HG03565 (cell line): ENCODE measurements around the gene KCNH2.
"Not testable (repeated sequence)": the region's sequence is repeated elsewhere in the genome, so short reads cannot be mapped to it uniquely, and the experiment has no call there.

Experiments
- ATAC-seq: cut with Tn5 transposase; IDR thresholded peaks from one replicate; pipeline ENCODE4 v1.9.1; 2021; ENCODE audit warnings: mild to moderate bottlenecking, moderate library complexity; ENCODE audit not compliant: unreplicated experiment

Gene KCNH2

DNA sequence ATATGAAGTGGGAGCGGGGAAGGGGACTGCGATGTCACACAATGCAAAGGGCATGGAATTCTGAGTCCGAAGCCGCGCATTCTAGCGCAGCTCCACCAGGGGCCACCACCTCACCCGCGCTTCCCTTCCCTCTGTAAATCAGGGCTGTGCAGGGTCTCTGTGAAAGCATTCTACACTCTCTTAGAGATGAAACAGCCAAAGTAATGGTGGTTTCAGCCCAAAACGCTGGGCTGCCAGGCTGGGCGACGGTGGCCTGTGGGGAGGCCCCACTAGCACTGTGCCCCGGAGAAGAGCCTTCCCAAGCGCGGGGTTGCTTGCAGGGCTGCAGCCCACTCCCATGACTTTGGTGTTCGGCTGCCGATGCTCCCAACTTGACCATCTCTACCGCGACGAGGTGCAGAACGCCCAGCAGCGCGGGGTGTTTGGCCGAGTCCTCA, 34.8 kb upstream of the KCNH2 start:
- no peak for ATAC-seq

DNA sequence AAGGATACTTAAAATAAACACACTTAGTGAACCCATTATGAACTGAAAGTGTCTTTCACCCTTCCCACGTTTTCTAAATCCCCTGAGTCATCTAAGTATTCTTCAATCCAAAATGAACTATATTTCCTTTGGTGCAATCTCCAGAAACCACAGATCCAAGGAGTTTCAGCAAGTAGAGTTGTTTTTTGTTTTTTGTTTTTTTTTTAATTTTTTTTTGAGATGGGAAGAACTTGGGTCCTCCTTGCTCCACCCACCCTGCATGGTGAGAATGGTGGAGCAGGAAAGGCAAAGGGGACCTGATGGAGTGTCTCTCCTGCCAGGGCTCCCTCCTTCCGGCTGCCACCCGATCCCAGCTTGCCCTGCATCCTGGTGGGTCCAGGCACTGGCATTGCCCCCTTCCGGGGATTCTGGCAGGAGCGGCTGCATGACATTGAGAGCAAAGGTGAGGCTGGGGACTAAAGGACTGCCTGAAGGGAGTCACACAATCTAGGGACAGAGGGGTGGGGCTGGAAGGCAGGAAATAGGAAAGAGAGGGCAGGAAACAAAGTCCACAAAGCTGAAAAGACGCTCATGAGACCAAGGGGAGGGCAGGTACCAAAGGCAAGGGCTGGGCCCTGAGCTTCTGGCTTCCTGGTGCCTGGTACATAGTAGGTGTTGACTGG, 34.0 kb upstream of the KCNH2 start:
- no peak for ATAC-seq

DNA sequence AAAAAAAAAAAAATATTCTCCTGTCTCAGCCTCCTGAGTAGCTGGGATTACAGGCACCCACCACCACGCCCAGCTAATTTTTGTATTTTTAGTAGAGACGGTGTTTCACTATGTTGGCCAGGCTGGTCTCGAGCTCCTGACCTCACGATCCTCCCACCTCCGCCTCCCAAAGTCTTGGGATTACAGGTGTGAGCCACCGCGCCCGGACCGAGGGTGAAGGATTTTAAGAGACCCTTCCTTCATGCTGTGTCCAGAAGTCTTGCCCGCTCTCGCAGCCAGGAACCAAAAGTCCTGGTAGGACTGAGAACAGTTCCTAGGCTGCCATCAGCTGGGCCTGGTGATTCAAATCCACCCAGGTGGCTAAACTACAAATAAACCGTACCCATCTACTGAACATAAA, 33.5 kb upstream of the KCNH2 start:
- ATAC-seq: not testable (repeated sequence)

DNA sequence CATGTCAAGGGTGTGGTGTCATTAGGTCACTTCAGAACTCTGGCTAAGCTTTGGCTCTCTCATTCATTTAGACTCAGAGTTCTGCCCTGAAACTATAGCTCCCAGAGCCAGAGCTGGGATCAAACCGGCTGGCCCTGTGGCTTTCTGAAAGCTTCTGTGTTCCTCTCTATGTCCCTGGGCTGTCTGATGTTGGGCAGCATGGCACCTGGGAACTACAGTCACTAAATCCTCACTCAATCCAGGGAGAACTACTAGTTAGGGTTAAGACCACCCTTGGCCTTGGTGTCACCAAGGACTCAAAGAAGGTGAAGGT, 32.9 kb upstream of the KCNH2 start:
- no peak for ATAC-seq

DNA sequence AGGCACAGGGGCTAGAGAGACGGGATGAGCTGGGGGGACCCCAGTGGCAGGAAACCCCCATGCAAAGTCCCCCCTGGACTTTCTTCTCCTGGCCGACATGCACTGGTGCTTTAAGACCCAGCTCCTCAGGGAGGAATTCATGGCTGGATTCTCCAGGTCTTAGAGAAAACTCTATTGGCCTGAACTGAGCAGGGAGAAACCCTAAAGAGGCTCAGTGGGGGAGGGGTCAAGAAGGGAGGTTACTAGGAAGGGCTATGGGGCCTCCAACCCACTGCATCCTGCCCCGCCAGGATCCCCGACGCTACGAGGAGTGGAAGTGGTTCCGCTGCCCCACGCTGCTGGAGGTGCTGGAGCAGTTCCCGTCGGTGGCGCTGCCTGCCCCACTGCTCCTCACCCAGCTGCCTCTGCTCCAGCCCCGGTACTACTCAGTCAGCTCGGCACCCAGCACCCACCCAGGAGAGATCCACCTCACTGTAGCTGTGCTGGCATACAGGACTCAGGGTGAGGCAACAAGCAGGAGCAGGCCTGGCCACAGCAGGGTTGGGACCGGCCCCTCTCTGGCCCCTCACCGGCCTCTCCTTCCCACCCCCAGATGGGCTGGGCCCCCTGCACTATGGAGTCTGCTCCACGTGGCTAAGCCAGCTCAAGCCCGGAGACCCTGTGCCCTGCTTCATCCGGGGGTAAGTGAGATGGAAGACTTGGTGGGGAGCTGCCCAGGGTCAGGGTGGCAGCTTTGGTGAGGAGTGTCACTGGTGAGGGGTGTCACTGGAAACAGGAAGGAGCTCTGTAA, 32.4 kb upstream of the KCNH2 start:
- ATAC-seq: no peak

DNA sequence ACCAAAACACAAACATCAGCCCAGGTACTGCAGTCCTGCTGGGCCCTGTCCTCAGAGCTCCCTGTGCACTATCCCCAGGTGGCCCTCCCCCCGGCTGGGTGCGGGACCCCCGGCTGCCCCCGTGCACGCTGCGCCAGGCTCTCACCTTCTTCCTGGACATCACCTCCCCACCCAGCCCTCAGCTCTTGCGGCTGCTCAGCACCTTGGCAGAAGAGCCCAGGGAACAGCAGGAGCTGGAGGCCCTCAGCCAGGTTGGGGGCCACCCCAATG, 31.9 kb upstream of the KCNH2 start:
- no peak for ATAC-seq

DNA sequence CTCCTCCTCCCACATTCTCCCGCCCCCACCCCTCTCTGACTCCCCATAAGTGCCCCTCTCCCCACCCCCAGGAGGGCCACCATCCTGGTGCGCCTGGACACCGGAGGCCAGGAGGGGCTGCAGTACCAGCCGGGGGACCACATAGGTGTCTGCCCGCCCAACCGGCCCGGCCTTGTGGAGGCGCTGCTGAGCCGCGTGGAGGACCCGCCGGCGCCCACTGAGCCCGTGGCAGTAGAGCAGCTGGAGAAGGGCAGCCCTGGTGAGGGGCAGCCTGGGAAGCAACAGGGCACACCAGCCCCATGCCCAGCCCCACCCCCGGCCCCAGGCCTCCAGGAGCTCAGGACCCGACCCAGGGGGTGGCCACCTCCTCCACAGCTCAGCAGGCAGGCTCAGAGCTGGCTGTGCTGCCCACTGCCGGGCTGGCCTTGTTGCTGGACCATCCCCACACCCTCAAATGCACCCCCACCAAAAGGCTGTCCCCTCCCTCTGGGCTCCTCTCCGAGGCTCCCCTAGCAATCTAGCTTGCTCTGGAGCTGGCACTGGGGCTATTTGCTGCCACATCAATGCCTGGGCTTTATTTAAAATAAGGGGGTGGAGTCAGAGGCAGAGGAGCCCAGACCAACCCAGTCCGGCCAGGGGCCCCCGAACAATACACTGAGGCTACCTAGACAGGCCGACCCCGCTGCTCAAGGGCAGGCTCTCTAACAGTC, 31.4 kb upstream of the KCNH2 start:
- ATAC-seq: no peak

DNA sequence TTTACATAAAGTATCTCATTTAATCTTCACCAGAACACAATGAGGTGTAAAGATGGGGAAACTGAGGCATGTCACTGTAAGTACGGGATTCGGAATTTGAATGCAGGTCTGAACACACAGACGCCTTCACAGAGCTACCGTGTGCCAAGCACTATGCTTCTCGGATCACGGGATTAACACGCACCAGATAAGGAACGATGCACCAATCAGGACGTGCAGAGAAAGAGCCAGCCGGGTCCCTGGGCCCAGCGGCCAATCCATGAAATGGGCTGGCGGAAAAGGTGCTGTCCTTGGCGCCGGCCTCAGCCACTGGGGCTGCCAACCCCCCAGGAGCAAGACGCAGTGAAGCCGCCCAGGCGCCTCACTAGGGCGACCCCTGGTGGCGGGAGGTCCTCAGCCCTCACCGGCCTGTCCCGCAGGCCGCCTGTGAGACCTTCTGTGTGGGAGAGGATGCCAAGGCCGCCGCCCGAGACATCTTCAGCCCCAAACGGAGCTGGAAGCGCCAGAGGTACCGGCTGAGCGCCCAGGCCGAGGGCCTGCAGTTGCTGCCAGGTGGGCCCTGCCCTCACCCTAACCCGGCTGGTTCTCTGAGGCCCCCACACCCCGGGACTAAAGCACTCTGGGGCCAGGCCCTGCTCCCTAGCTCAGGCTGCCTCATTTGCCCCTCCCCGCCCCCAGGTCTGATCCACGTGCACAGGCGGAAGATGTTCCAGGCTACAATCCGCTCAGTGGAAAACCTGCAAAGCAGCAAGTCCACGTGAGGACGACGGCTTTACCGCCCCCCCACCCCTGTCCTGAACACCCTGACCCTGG, 30.6 kb upstream of the KCNH2 start:
- peak; percentile 54 for ATAC-seq

DNA sequence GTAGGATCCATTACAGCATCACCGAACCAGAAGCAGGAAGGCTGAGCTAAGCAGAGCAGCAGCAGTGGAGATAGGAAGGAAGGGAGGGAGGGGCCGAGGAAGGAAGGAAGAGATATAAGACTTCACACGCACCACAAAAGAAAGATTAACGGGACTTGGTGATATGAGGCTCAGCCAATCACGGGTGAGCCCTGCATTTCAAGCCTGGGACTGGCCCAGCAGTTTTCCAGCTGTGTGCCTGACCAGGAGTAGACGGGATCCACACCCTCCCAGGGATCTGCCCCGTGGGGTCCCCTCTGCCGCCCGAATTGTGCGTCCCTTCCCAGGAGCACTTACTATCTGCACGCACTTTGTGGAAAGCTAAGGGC, 30.0 kb upstream of the KCNH2 start:
- ATAC-seq: no peak

DNA sequence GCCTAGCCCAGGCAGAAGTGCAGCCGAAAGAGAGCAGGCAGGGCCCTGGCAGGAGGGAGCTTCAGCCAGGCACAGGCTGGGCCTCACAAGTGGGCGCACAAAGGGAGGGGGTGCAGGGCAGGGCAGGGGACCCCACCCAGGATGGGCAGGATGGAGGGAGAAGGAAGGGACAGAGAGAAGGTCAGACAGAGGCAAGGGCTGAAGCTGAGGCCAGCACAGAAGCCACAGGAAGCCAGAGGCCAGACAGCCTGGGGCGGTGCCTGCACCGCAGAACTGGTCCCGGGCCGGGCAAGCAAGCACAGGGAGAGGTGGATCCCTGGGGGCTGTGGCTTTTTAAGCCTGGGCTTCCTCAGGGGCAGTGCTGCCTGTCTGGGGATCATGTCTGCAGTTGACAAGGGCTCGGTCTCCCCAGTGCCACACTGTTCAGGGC, 29.4 kb upstream of the KCNH2 start:
- no peak for ATAC-seq

DNA sequence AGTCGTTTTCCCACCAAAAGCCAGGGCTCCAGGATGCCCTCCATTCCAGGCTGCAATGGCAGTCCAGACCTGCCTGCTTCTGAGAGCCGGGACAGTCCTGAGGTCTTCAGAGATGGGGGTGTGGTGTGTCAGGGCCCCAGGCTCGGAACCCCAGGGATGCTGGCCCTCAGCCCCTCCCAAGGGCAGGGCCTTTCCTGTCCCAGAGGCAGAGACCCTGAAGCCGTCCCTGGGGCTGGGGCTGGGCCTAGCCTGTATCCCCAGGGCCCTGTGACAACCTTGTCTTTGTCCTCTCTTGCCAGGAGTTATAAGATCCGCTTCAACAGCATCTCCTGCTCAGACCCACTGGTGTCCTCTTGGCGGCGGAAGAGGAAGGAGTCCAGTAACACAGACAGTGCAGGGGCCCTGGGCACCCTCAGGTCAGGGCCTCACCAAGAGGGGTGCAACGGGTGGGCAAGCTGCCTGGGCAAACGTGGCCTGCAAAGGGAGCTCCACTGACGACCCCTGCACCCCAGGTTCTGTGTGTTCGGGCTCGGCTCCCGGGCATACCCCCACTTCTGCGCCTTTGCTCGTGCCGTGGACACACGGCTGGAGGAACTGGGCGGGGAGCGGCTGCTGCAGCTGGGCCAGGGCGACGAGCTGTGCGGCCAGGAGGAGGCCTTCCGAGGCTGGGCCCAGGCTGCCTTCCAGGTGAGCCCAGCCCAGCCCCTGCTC, 28.6 kb upstream of the KCNH2 start:
- no peak for ATAC-seq

DNA sequence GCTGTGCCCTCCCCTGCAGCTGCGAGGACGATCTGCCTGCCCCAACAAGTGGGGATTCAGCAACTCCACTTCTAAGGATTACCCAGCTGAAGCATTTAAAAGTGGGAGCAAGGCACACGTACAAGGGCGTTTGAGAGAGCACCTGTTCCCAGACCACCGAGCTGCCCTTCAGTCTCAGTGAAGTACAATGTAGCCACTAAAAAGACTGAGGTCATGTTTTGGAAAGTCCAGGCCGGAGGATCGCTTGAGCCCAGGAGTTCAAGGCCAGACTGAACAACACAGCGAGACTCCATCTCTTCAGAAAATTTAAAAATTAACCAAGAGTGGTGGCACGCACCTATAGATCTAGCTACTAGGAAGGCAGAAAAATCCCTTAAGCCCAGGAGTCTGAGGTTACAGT, 27.4 kb upstream of the KCNH2 start:
- no peak for ATAC-seq

DNA sequence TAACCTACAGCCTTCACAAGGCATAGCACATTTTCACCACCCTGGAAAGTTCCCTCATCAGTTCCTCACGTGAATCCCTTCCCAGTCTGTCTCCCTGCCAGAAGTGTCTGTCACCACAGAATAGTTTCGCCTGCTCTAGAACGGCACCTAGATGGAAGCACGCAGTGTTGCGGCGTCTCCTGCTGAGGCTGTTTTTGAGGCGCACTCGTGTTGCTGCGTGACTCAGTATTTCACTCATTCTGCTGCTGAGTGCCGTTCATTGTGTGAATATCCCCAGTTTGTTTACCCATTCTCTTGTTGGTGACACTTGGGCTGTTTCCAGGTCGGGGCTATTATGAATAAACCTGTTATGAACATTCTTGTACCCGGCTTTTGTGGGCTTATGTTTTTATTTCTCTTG, 25.5 kb upstream of the KCNH2 start:
- ATAC-seq: no peak

DNA sequence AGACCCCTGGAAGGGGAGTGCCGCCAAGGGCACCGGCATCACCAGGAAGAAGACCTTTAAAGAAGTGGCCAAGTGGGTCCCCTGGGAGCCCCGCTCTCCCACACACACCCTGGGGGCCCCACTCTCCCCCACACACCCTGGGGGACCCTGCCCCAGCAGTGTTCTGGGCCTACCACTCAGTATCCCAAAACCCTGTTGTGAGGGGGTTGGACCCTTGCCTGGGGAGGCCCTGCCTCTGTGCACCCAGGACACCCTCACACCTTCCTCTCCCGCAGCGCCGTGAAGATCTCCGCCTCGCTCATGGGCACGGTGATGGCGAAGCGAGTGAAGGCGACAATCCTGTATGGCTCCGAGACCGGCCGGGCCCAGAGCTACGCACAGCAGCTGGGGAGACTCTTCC, 23.4 kb upstream of the KCNH2 start:
- no peak for ATAC-seq

DNA sequence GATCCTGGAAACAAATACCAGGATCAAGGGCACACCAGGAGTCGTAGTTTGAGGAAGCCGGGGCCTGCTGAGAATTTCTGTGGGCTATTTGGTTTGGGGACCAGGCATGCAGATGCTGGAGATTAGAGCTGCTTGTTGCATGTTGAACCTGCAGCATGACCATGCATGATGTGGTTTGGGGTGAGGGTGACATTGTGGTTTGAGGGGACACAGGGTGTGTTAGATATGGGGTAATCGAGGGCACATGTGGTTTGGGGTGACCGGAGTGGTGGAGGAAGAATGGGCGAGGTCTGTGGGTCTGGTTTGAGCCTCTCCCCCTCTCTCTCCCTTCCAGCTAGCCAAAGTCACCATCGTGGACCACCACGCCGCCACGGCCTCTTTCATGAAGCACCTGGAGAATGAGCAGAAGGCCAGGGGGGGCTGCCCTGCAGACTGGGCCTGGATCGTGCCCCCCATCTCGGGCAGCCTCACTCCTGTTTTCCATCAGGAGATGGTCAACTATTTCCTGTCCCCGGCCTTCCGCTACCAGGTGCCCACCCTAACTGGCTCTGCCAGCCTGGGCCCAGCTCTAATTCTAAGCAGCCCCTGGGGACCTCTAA, 22.9 kb upstream of the KCNH2 start:
- ATAC-seq: no peak

DNA sequence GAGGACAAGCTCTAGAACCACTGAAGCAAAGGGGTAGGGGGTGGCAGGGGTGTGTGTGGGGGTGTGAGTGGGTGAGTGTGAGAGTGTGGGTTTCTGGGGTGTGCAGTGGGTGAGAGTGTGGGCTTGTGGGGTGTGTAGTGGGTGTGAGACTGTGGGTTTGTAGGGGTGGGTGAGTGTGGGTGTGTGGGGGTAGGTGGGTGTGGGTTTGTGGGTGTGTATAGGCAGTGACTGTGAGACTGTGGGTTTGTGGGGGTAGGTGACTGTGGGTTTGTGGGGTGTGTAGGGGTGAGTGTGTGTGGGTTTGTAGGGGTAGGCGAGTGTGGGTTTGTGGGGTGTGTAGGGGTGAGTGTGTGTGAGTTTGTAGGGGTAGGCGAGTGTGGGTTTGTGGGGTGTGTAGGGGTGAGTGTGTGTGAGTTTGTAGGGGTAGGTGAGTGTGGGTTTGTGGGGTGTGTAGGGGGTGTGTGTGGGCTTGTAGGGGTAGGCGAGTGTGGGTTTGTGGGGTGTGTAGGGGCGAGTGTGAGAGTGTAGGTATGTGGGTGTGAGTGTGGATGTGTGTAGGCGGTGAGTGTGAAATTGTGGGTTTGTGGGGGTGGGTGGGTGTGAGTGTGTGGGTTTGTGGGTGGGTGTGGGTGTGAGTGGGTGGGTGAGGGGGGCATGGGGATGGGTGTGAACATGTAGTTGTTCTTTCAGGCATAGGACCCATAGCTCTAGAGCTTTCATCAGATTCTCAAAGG, 21.5 kb upstream of the KCNH2 start:
- ATAC-seq: no peak

DNA sequence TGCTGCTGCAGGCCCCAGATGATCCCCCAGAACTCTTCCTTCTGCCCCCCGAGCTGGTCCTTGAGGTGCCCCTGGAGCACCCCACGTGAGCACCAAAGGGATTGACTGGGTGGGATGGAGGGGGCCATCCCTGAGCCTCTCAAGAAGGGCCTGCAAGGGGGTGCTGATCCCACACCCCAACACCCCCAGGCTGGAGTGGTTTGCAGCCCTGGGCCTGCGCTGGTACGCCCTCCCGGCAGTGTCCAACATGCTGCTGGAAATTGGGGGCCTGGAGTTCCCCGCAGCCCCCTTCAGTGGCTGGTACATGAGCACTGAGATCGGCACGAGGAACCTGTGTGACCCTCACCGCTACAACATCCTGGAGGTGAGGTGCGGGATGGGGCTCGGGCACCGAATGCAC, 20.9 kb upstream of the KCNH2 start:
- ATAC-seq: no peak

DNA sequence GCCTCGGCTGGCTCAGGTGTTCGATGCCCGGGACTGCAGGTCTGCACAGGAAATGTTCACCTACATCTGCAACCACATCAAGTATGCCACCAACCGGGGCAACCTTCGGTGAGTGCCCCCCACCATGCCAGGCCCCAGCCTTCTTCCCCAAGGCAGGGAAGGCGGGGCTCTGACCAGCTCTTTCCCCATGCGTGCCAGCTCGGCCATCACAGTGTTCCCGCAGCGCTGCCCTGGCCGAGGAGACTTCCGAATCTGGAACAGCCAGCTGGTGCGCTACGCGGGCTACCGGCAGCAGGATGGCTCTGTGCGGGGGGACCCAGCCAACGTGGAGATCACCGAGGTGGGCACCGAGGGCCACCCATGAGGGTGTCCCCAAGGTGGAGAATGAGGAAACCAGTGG, 20.2 kb upstream of the KCNH2 start:
- ATAC-seq: no peak

DNA sequence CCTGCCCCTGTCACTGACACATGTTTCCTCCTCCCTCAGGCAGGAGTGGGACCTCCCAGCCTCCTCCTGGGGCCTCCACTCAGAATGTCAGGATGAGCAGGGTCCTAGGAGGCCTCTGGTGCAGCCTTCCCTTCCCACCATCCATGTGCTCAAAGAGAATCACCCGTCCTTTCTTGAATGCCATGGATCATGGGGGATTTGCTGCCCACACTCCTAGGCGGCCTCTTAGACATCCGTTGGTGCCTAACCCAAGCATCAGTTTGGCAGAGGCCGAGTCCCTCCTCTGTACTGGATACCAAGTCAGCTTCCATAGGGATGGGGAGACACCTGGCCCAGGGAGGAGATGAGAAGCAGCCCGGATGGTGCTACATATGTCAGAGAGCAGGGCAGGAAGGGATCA, 19.7 kb upstream of the KCNH2 start:
- no peak for ATAC-seq

DNA sequence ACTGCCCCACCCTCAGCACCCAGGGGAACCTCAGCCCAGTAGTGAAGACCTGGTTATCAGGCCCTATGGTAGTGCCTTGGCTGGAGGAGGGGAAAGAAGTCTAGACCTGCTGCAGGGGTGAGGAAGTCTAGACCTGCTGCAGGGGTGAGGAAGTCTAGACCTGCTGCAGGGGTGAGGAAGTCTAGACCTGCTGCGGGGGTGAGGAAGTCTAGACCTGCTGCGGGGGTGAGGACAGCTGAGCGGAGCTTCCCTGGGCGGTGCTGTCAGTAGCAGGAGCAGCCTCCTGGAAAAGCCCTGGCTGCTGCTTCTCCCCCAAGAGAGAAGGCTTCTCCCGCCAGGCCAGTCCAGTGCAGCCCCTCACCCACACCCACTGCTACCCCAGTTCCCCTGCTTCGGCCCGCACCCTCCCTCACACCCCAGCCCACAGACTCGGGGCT, 19.0 kb upstream of the KCNH2 start:
- ATAC-seq: no peak
